Body of pancreas (tissue), 4 donors: ENCODE measurements around the gene TNFRSF8. TPM values are rescaled to one million over a fixed set of nuclear protein-coding genes. Genes with fewer than 3 reads are reported as not detected.

Experiments used
- ATAC-seq: fragments of 150-250 bp; one replicate; pipeline ENCODE4 v1.9.1; 2016
- DNase-seq, 4 donors: peaks; one replicate each; pipeline ENCODE4 v3.0.0-alpha.2; 2019
- H3K27ac ChIP-seq, 4 donors: fragments of 200-600 bp; sonication (generic); 1 replicate in 3 of 4; 2 replicates in 1 of 4; pipeline versions ENCODE4 v1.5.1 to v1.6.1; 2016 to 2019; ENCODE audit warnings: mild to moderate bottlenecking in 1 of 4, mixed read lengths in 1 of 4, moderate library complexity in 1 of 4
- H3K27me3 ChIP-seq, 2 donors: fragments of 200-600 bp; sonication (generic); one replicate each; pipeline ENCODE4 v1.6.0; 2016; ENCODE audit warnings: mild to moderate bottlenecking in 1 of 2
- H3K36me3 ChIP-seq, 2 donors: fragments of 200-600 bp; sonication (generic); replicated peaks in 1 of 2; 2 replicates each; pipeline ENCODE4 v1.5.1; 2016; ENCODE audit warnings: low read depth in 2 of 2; ENCODE audit not compliant: insufficient read depth in 1 of 2
- H3K4me1 ChIP-seq: fragments of 200-600 bp; sonication (generic); one replicate; pipeline ENCODE4 v1.6.0; 2016
- H3K4me3 ChIP-seq, 2 donors: fragments of 200-600 bp; sonication (generic); 1 replicate in 1 of 2; 2 replicates in 1 of 2; pipeline ENCODE4 v1.5.1; 2016 to 2019
- H3K9me3 ChIP-seq, 3 donors: fragments of 200-600 bp; sonication (generic); 1 replicate in 2 of 3; 2 replicates in 1 of 3; pipeline ENCODE4 v1.5.1; 2016
- CTCF ChIP-seq, 7 experiments: fragments of 450-650 bp in 4 of 7; fragments of 200-600 bp in 3 of 7; sonication (generic) in 3 of 7; IDR thresholded peaks; one replicate each; pipeline ENCODE4 v1.5.1; 2016 to 2019; ENCODE audit warnings: antibody characterized with exemption in 7 of 7
- POLR2A ChIP-seq, 3 donors: fragments of 450-650 bp; IDR thresholded peaks; one replicate each; pipeline ENCODE4 v1.6.1; 2016; ENCODE audit warnings: antibody characterized with exemption in 3 of 3, mild to moderate bottlenecking in 2 of 3
- WGBS, 2 donors: methylation state at CpG; one replicate each; pipeline ENCODE4 v1.1.5; 2017; 5-methylcytosine and 5-hydroxymethylcytosine counted together
- intact Hi-C: fragments of 100-400 bp; cut with DNase I; formaldehyde crosslinking; loops from one replicate; pipeline ENCODE4 v1.15.1; 2023
- total RNA-seq, 2 donors: library from RNA; depleted of rRNA; stranded (reverse); fragments of >200 nt; gene quantifications; one replicate each; pipeline ENCODE4 v1.1.0, GENCODE V29; 2016

Gene TNFRSF8
- total RNA-seq, 2 donors from 2014 or later: not detected

- Histone ChIP-seq H3K27ac (no peak overlapping the region), H3K27me3 (no peaks in the 10 kb centered on the region), H3K4me1 (no peaks in the 10 kb centered on the region), H3K9me3 (no peaks in the 10 kb centered on the region), H3K36me3 (no peaks in the 10 kb centered on the region), H3K4me3 (no peak overlapping the region)
- no peak for ATAC-seq
- 61 to 73% methylated on average over 8 of the region's 8 CpGs for WGBS, 2 donors
- intact Hi-C loops: no loop called here
- DNase-seq: no peak
- TF ChIP-seq CTCF (IDR thresholded peaks at IDR 0.05): no peak
- no peak for TF ChIP-seq POLR2A (IDR thresholded peaks at IDR 0.05)
Observed at GRCh38 chr1:12136916-12137610, 74.0 kb downstream of the TNFRSF8 start.

DNA sequence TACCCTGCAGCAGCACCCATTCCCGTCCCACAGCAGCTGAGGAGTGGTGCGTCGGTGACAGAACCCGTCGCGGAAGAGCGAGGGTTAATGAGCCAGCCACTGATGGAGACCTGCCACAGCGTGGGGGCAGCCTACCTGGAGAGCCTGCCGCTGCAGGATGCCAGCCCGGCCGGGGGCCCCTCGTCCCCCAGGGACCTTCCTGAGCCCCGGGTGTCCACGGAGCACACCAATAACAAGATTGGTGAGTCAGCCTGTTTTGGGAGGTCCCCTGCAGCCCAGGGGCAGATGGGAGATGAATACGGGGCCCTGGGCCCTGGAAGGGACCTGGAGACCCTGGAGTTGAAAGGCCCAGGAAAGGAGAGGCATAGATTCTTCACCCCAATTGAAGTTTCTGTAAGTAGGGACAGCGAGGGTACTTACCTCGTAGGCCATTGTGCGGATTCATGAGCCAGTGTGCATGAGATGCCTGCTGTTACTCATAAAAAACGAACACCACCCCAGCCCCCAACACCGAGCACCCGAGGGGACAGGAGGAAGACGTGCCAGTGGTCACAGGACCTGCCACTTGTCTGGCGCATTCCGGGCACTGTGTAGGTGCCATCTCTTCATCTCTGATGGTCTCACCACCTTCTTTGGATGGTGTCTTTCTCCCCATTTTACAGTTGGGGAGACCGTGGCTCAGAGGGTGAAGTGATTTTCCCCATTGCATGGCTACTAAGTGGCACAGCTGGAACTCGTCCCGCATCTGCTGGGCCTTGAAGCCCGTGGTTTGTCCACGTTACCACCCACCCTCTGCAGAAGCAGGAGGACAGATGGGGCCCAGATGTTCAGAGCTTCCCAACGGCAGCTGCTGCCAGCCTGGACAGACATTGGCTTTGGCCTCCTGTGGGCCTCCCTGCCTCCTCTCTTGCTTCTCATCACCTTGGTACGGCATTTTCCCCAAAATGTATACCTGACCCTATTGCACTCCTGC, 75.4 kb downstream of the TNFRSF8 start:
- intact Hi-C loops: no loop called here
- DNase-seq (no peak), ATAC-seq (no peak)
- Histone ChIP-seq H3K36me3 (no peaks in the 10 kb centered on the region), H3K27me3 (no peaks in the 10 kb centered on the region), H3K4me1 (no peaks in the 10 kb centered on the region), H3K4me3 (no peak overlapping the region), H3K27ac (no peak overlapping the region), H3K9me3 (no peaks in the 10 kb centered on the region)
- WGBS, 2 donors: 57 to 58% methylated on average over 24 to 29 of the region's 31 CpGs
- TF ChIP-seq CTCF (IDR thresholded peaks at IDR 0.05) (no peak), POLR2A (IDR thresholded peaks at IDR 0.05) (no peak)

GRCh38 chr1:12140016-12140415, 76.9 kb downstream of the TNFRSF8 start:
- DNase-seq (no peak), ATAC-seq (no peak)
- H3K4me3 ChIP-seq: no peak overlapping the region
- H3K27ac ChIP-seq: no peak overlapping the region
- no peaks in the 10 kb centered on the region for H3K9me3 ChIP-seq
- no peaks in the 10 kb centered on the region for H3K4me1 ChIP-seq
- H3K27me3 ChIP-seq: no peaks in the 10 kb centered on the region
- intact Hi-C loops: no loop called here
- no peak for TF ChIP-seq CTCF (IDR thresholded peaks at IDR 0.05)
- 69 to 87% methylated on average over 3 to 4 of the region's 4 CpGs for WGBS, 2 donors
- no peaks in the 10 kb centered on the region for H3K36me3 ChIP-seq

- no peaks in the 10 kb centered on the region for H3K4me1 ChIP-seq
- DNase-seq (no peak), ATAC-seq (no peak)
- H3K27ac ChIP-seq: no peak overlapping the region
- intact Hi-C loops: no loop called here
- no peaks in the 10 kb centered on the region for H3K9me3 ChIP-seq
- 65 to 75% methylated on average over 5 to 11 of the region's 12 CpGs for WGBS, 2 donors
- TF ChIP-seq CTCF (IDR thresholded peaks at IDR 0.05) (no peak), POLR2A (IDR thresholded peaks at IDR 0.05) (no peak)
- no peaks in the 10 kb centered on the region for H3K36me3 ChIP-seq
- no peaks in the 10 kb centered on the region for H3K27me3 ChIP-seq
- H3K4me3 ChIP-seq: no peak overlapping the region
Observed at GRCh38 chr1:12140515-12141162, 77.5 kb downstream of the TNFRSF8 start.
